GM19455 (cell line): ENCODE measurements around the gene TNRC18.
"Not testable (repeated sequence)": the region's sequence is repeated elsewhere in the genome, so short reads cannot be mapped to it uniquely, and the experiment has no call there.

ENCODE experiments used
- ATAC-seq: cut with Tn5 transposase; IDR thresholded peaks from one replicate; pipeline ENCODE4 v1.9.1; 2021; ENCODE audit not compliant: unreplicated experiment

TNRC18 gene

DNA sequence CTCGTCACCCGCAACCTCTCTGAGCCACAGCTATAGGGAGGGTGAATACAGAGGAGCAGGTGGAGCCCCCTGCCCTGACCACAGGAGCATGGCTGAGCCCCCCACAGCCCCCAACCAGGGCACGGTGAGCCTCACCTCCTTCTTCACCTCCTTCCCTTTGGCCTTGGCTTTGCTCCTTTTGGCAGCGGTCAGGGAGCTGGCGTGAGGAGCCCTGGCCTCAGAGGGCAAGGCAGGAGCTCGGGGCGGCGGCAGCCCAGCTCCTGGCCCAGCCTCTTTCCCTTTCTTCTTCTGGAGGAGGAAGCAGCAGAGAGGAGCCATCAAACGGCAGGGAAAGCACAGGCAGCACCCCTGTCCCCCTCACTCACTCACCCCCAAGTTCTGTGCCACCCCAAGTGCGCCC, 98.7 kb downstream of the TNRC18 start:
- ATAC-seq: no peak

DNA sequence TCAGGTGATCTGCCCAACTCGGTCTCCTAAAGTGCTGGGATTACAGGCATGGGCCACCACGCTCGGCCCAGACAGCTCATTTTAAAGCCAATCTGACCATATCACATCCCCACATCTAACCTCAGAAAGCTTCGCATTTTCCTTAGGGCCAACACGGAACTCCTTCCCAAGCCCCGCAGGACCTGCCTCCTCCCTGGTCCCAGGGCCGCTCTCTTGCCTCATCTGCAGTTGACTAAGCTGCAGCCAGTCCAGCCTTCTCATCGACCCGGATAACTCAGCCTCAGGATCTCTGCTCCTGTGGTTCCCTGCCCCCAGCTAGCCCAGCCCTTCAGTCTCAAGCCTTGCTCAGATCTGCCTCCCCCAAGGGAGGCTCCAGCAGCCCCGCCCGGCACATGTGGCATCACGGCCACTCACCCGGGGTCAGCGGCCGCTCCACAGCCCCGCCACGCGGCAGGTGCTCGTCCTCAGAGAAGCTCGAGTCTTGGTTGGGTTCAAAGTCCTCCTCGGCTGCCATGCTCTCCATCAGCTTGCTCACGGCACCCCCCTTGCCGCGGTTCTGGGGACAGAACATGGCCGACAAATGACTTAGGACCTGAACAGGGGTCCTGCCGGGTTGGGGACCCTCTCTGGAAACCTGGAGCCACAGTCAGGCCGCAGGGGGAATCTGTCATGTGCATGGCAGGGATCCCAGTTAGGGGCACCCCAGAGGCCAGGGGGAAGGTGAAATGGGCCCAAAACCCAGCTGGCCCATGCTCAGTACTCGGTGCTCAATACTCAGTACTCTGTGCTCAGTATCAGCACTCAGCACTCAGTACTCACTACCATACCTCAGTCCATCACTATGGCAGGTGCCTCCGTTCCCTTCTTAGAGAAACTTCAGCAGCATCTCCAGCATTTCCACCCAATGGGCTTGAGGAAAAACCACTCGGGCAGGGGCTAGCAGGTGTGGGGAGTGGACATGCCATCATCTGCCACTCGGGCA, 99.5 kb downstream of the TNRC18 start:
- not testable (repeated sequence) for ATAC-seq

DNA sequence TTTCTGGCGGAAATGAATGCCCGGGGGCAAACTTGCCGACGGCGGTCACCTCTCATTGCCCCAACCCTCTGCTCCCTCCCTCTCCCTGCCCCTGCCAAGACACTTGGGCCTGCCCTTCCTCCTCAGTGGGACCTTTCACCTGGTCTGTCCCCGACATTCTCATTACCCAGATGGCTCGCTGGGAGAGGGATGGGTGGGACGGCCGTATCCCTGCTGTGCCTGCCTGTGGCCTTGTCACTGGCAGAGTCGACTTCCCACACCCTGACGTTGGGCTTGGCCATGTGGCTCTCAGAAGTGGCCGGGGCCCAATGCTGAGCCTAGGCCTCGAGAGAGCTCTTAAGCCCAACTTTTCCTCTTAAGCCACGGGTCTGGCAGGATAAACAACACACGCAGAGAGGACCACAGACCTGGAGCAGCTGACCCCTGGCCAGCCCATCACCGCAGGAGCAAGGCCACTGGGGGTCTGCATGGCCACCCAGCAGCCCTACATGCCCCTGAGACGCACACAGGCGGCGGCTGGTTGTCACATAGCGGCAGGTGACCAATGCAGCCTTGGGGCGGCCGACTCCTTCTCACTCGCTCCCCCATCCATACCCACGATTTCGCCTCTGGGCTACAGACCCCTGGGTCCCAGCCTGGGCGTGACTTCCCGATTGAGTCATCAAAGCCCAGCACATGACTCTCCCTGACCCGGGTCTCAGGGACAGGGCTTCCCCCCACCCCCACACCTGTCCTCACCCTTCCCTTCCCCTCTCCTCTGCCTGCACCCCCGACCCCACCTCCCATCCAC, 100.8 kb downstream of the TNRC18 start:
- no peak for ATAC-seq

DNA sequence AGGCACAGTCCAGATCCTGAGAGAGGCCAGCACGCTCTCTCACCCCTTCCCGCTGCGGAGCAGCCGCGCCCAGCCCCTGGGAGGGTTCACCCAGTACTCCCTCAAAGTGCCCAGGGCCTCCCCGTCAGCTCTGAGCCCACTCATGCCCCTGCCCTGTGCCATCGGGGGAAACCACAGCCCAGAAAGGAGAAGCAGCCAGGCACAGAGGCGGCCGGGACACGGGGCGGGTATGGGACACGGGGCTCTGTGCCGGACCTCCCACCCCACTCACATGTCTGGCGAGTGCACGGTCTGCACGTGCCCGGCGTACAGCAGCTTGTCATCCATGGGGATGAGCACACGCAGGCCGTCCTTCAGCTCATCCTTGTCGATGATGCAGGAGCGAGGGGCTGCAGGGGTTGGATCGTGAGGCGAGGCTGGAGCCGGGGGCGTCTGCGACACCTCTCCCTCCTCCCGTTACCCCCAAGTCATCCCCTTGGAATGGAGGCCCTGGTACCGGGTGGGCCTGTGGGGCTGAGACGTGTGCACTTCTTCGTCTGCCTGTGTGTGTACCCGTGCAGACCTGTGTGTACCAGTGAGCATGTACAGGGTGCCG, 102.7 kb downstream of the TNRC18 start:
- no peak for ATAC-seq

DNA sequence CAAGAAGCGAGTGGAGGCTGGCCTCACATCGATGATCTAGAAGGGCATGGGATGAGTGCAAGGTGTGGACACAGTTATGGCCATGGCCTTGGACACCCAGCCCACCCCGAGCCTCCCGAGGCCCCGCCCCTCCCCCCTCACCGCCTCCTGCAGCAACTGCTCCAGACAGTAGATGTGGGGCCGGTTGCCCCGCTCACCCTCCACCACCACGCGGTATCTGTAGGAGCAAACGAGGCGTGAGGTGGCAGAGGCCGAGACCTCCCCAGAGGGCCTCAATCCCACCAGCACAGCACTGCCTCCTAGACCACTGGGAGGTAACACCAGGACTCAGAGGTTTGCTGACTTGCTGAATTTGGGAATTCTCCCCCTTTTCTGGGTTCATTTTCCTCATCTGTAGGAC, 103.2 kb downstream of the TNRC18 start:
- ATAC-seq: no peak

DNA sequence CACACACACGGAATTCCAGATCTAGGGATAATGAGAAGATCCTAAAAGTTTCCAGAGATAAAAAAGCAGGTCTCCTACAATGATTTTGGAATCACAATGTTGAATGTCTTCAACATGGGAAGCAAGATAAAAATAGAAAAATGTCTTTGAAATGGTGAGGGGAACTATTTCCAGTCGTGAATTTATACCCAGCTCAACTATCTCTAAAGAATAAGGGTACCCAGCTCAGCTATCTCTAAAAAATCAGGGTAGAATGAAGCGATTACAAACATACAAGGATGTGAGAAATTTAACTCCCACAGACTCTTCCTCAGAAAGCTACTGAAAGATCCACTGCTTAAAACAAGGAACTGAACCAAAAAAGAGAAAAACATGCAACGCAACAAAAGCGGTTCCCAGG, 105.0 kb downstream of the TNRC18 start:
- not testable (repeated sequence) for ATAC-seq

DNA sequence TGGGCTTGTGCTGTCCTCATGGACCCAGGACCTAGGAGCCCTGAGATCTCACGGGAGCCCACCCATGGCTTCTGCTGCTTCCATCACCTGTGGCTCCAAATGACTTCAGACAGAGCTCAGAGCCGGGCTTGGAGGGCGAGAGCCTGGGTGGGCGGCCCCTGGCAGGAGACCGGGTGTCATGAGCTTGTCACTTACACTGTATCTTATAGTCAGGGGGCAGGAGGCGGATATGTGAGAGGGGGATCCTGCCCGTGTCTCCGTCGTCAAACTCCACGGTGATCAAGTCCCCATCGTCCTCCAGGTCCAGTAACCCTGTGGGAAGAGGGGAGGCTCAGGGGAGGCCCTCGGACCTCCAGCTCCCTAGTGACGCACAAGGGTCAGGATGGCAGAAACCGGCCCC, 107.9 kb downstream of the TNRC18 start:
- no peak for ATAC-seq

DNA sequence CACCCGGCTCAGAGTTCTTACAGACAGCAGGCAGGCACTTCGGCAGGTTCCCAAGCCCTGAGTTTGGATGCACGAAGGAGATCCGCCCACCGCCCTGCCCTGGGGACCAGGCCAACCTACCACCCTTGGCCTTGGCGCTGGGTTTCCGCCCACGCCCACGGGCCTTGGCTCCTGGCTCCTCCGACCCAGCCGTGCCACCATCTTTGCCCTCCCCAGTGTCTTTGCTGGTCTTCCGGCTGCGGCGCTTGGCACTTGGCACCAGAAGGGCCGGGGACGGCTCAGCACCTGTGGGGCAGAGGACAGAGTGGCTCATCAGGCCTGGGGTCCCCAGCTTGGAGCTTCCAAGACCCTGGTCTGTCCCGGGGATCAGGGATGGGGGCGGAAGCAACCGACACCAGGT, 108.8 kb downstream of the TNRC18 start:
- ATAC-seq: no peak

DNA sequence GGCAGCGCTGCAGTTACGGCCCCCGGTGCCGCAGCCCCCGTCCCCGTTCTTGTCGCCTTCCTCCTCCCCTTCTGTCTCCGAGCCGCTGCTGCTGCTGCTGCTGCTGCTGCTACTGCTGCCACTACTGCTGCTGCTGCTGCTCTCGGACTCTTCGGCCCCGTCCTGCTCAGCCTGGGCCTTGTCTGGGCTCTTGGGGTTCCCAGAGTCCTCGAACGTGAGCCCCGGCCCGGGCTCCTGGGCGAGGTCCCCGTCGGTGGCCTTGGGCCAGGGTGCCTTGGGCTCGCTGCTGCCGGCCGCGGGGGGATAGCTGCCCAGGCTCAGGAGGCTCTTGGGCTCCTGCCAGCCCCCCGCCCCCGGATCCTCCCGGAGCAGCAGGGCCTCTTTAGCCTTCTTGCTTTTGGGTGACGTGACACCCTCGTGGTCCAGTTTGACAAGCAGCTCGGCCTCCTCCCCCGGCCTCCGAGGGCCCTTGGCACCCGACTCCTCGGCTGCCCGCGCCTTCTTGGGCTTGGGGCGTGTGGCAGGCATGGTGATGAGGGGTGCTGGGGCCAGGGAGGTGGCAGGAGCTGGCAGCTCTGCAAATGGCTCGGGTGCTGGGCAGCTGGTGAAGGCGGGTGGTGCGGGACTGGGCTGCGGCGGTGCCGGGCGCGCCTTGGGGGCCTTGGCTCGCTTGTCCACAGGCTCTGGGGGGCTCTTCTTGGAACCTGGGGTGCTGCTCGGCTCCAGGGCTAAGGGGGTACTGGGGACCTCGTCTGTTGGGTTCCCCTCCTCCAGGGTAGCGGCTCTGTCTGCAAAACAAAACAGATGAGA, 110.4 kb downstream of the TNRC18 start:
- ATAC-seq: not testable (repeated sequence)

DNA sequence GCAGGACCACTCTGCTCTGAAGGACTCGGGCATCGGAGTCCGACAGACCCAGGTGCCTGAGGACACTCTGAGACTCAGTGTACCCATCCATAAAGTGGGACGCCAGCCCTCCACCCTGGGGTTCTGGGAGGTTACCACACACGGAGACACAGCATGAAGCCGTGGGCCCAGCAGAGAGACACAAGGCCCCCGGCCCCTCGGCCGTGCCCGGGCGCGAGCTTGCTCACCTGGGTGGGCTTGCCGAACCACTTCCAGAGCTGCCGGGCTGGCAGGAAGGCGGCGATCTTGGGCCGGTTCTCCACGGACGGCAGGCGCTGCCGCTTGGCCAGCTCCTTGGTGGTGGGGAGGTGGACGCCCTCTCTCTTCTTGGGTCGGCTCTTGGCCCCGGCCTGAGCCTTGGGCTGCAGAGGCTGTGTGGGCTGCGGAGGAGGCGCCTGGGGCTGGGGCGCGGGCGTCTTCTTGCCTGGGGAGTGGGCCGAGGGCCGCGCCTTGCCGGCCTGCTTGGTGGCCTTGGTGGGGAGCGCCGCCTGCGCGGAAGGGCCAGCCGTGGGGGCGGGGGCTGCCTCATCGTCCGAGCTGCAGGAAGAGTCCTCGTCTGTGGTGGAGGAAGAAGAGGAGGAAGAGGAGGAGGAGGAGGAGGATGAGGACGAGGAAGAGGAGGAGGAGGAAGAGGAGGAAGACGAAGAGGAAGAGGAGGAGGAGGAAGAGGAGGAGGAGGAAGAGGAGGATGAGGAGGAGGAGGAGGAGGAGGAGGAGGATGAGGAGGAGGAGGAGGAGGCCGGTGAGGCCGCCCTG, 111.2 kb downstream of the TNRC18 start:
- ATAC-seq: not testable (repeated sequence)

DNA sequence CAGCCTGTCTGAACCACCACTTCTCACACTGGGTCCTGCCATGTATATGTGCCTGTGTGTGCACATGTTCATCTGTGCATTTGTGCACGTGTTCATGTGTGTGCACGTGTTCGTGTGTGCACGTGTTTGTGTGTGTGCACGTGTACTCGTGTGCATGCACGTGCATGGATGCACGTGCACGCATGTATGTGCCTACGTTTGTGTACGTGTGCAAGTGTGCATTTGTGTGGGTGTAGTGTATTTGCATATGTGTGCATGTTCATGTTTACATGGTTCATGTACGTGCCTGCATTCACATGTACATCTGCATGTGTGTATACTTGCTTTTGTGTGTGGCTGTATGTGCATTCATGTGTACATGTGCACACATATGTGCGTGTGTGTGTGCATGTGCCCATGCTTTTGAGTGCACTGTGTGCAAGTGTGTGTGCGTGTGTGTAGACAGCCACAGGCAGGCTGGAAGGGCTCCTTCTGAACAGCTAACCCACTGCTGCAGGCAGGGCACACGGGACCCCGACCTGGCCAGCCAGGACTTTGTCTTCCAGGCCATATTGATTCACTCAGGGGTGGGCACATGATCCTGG, 112.7 kb downstream of the TNRC18 start:
- ATAC-seq: no peak

DNA sequence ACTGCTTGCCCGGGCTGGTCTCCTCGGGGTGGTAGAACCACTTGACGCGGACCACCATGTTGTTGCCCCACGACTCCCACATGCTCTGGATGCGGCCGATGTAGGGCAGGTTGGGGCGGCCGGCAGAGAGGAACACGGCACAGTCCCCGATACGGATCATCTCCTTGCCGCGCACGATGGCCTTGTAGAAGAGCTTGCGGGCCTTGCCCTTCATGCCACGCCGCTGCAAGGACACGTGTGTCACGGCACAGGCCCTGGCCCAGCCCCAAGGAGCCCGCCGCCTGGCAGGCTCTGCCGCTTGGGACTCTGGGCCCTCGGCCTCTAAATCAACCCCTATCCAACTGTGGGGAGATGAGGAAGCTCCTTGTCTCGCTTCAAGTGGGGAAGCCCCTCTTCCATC, 114.5 kb downstream of the TNRC18 start:
- no peak for ATAC-seq

DNA sequence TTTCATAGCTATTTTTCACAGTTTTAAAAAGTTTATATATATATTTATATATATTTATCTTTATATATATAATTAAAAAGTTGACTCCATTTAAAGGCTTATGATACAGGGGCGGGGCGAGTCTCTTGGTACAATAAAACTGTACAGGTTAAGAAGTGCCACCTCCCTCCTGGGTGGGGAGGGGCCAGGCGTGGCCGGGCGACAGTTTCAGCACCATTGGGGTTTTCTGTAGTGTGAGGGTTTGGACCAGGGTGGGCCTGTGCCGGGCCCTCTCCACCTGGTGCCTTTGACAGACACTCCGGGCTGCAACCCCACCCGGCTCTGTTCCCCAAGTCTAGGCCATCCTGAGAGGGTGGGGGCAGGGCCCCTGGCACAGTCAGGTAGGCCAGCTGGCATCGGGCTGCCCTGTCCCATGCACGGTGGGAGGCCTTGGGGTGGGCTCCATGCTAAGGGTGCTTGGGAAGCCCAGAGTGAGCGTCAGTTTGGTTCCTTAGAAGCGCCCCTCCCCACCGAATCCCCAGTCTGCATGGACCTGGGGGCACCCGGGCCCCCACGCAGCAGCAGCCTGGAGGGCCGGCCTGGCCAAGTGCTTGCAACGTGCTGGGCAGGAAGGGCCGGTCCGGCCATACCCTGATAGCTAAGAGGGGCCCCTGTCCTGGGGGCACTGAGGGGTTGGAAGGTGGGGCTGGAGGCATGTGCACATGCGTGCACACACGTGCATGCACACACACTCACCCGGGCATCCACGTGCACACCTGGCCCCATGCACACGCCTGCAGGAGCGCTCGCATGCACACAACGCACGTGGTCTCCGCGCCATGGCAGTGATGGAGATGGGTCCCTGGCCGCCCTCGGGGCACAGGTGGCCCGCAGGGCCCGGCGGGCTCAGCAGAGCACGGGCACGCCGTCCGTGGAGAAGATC, 116.2 kb downstream of the TNRC18 start:
- ATAC-seq: not testable (repeated sequence)

DNA sequence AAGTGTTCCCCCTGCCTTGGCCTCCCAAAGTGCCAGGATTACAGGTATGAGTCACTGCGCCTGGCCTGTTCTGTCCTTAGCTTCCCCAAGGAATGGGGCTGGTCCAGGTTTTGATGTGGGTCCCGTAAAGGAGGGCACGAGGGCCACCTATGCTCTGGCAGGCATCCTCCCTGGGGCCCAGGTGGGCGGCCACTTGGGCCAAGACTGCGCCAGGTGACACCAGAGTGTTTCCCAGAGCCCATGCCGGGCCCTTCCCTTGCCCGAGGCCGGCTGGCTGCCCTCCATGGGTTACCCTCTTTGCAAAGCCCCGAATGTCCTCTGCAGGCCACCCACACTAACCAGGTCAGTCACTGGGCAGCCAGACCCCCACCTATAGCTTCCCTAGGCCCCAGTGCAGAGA, 118.6 kb downstream of the TNRC18 start:
- ATAC-seq: not testable (repeated sequence)

DNA sequence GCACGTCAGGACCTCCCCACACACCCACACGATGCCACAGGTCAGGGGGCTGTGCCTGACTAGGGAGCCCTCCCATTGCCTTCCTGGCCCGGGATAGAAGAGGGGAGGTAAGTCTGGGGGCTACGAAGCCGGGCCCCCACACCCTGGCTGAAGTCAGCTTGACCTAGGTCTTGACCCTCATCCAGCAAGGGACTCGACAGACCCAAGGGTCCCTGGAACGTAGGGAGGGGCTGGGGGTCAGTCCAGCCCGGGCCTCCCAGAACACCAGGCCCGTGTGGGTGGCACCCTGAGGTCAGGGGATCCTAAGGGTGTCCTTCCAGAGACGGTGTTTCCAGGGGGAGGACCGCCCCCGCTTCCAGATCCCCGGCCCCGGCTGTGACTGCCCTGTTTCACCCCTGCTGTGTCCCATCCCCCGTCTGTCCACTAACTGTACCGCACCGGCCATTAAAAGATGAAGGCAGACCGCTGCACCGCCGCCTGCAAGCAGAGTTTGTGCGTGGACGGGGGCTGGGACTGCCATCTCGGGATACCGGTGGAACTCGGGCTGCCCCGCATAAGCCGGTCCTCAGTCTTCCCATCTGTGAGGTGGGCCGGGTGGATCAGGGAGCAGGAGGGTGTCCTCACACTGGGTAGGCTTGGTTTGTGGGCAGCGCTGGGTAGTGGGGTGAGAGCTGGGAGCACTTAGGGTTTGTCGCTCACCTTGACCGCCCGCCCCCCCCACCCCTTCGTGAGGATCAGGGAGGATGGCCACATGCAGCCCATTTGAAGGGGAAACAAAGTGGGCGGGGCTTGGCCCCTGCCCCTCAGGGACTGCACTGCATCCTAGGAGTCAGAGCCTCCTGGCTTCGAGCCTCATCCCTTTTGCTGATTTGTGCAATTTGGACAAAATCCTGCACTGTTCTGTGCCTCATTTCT, 119.8 kb downstream of the TNRC18 start:
- no peak for ATAC-seq

DNA sequence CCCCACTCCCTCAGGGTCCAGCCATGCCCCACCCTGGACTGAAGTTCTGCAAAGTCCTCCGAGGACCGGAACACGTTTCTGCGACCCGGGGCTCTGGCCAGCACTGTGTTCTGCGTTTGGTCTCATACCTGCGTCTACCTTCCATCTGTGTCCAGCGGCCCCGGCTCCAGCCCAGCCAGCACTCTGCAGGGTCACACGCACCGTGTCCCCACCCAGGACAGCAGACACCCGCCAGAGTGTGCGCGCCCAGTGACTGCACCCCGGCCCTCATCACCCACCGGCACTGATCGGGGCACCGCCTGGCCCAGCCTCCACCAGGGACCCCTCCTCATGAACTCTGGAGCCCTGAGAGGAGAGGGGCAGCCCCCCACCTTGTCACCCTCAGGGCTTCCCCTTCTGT, 120.6 kb downstream of the TNRC18 start:
- no peak for ATAC-seq

DNA sequence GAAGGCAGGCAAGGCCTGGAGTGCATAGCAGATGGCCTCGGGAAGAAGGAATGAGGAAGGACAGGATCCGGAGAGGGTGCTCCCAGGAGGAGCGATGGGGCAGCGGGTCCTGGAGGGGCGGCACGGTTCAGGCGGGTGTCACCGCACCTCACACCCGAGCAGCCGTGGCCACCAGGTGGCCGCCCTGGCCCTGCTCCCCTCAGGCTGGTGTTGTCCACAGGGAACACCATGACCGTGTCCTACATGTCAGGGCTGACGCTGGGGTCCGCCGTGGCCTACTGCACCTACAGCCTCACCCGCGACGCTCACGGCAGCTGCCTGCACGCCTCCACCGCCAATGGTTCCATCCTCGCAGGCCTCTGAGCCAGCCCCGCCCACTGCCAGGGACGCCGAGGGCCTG, 121.1 kb downstream of the TNRC18 start:
- ATAC-seq: no peak
